Urothelium cell line (cell line): ENCODE results near the gene USP47.

Experiments
- DNase-seq: peaks from one replicate; pipeline ENCODE4 v3.0.0; 2011; ENCODE audit warnings: low spot score, mixed read lengths
- FAIRE-seq: peaks from 2 replicates; lab custom pipeline; 2011; peaks lifted over from hg19 to GRCh38; lab: Jason Lieb, UNC

USP47 gene

GRCh38 chr11:11977206-11977938 lies 135.6 kb downstream of the USP47 start:
- FAIRE-seq: no peak
- peak; percentile 89 for DNase-seq

GRCh38 chr11:11978098-11978637 lies 136.4 kb downstream of the USP47 start:
- no peak for FAIRE-seq
- no peak for DNase-seq

- FAIRE-seq (no peak), DNase-seq (no peak)
These were observed 137.2 kb downstream of the USP47 start for GRCh38 chr11:11978792-11979487.

DNA sequence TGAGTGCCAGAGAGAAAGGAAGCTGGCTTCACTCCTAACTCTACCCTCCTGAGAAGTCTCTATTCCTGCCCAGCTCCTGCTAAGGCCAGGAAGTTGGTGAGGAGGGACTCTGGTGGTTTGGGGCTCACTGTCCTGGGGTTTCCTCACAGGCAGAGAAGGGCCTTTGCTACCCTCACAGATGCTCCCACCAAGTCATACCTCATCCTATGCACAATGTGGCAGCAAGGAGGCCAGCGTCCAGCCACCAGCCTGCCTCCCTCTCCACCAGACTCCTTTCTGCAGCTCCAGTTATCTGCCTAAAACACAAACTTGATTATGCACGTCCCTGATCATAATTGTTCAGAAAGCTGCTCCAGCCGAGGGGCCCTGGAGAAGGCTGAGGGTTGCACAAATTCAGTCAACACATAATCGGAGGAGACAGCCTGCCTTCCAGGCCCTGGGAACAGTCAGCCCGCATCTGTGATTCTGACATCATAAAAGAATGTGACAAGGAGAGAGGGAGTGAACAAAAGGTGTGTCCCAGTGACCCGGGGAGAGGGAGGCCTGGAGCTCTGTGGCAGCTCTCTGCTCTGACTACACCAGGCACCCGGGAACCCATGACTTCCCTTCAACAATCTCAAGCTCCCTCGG lies 137.8 kb downstream of the USP47 start:
- DNase-seq: peak; percentile 66

DNA sequence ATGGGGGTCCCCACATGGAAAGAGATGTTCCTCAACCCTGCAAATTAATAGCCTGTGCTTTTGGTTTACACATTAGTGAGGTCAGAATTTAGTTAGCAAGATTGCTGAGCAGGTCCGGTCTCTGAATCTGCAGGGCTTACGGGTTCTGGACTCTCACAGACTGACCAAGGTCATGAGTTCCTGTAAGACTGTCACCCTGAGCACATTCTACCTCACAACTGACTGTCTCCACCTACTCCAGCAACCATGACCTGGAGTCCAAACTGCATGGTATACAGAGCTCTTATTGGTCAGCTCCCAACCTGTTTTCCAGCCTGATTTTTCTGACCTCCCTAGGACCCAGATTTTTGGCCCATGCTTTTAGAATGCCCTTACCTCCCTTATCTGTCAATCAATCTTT lies 138.4 kb downstream of the USP47 start:
- DNase-seq: no peak
- FAIRE-seq: no peak

More for the DNA sequence above, 137.8 kb downstream of the USP47 start:
- FAIRE-seq: no peak

DNA sequence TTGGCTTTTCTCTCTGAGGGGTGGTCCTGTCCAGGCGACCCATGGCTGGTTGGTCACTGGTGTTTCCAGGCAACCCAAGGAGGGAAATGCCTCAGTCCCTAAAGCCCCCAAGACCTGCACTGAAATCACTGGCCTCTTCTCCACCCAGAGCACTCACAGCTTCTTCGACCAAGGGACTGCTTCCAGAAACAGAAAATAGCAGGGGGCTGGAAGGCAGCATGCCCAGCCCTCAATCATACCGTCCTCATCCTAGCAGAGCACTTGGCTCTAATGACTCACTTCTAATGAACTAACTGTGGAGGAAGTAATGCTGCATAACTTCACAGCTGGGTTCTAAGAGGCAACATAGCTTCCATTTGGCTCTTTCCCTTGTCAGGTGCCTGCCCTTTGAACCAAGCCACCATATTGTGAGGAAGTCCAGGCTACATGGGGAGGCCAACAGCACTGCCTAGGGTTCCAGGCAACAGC lies 139.1 kb downstream of the USP47 start:
- DNase-seq (no peak), FAIRE-seq (no peak)

- FAIRE-seq (no peak), DNase-seq (no peak)
These were observed 139.6 kb downstream of the USP47 start for GRCh38 chr11:11981364-11981763.

DNA sequence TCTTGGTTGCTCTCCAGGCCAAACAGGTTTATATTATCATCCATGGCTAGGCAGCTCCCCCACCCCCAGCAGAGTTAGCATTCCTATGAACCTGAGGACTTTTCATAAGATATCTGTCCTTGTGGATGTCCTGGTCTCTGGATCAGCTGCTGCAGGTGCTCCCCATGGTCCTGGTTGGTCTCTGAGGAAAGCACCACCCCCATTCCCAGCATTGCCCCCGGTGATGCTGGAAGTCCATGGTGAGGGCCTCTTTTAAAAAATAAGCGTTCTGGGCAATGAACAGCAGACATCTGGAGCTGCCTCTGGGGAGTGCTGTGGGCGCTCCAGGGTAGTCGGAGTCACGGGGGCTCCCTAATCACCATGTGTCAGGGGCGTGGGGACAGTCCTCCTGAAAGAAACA lies 140.1 kb downstream of the USP47 start:
- FAIRE-seq: no peak
- DNase-seq: no peak

- DNase-seq (no peak), FAIRE-seq (no peak)
These were observed 140.7 kb downstream of the USP47 start for GRCh38 chr11:11982461-11982860.

DNA sequence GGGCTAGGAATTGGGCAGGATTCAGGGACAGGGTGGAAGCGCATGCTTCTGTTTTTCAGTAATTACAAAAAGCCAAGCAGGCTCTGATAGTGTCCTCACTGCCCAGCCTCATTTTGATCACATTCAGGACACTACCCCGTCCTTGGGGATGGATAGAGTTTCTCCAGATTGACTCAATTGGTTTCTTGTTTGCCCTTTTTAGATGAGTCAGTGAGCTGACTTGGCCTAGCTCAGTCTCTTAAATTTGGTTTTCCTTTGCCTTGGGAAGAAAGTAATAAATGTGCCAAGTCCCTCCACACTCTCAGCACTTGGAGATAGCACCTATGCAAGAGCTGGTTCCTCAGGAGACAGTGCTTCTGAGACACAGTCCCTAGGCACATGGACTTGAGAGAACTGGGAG lies 141.2 kb downstream of the USP47 start:
- DNase-seq: no peak
- FAIRE-seq: no peak

DNA sequence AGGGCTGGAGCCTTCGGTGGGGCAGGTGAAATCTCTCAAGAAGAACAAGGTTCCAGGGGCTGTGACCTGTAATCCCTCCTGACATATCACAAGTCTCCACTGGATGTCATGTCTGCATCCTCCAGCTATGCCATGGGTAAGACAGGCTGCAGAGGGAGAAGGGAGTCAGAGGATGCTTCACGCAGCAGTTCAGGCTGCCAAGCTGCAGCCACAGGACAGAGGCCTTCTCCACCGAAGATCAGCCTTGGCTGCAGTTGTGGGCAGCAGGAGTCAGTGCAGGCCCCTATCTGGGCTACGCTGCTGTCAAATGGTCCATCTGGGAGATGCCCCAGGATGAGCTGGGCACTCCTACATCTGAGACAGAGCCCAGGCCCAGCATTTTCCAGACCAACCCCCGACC lies 141.7 kb downstream of the USP47 start:
- no peak for FAIRE-seq

GRCh38 chr11:11984563-11984962 lies 142.8 kb downstream of the USP47 start:
- FAIRE-seq: no peak
- DNase-seq: no peak

More for the DNA sequence above, 141.7 kb downstream of the USP47 start:
- DNase-seq: no peak

DNA sequence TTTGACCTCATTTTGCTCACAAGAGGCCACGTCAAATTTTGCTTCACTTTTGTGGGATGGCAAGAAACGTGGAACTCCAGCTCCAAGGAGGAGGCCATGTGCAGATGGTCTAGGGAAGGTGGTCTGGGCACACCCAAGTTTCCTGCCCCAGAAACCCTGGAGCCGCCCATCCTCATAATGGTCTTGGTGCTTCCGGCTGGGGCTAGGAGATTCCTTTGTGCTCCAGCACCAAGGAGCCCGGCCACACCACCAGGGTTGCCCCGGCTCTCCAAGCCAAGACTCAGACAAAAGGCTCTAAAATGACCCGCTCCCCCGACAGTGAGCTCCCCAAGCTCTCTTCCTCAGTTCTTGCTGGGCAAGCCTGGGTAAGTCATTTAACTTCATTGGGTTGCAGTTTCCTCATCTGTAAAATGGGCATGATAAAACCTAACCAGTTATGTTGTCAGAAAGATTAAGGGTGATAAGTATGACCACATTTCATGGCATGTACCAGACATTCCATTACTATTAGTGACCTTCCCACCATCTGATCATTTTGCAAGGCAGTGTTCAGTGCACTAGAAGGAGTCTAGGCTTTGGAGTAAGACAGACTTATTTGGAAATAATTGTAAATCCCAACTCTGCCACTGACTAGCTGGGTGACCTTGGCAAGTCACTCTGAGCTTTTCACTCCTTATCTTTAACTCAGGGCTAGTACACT lies 143.4 kb downstream of the USP47 start:
- FAIRE-seq (no peak), DNase-seq (no peak)

DNA sequence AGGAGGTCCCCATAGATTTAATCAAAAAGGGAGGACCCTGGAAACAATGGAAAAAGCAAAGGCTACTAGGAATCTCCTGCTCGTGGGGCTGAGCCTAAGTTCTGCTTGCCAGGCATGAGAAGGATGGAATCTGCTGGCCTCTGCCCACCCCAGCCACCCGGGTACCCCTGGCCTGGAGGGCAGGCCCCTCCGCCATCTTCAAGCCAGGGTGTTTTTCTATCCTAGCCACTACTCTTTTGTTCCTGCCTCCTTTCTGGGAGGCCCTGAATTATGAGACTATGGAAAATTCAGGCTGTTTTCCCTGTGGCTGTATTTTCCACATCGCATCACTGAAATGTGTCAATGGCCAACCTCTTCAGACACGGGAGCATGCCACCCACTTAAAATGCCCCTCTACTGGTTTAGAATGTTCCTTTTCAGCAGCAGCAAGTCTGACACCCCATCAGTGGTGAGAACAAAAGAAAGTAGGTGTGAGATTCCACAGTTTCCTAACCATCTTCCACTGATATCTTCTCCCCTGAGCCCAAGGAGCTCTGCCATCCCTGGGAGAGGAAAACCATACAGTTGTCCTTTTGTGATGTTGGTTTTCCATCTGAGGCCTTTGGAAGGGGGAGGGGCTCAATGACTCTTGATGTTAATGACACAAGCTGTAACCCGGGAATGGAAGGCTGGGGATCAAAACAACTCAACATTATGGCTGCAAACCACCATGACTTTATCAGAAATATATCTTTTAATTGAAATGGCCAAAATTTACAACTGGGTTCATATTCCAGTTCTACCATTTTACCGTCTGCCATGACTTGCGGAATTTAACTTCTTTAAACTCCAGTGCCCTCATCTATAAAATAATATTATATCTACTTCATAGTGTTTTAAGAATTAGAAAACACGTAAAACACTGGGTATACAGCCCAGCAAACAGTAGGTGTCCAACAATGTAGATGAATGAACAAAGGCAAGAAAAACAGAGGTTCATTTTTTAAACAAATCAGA lies 144.5 kb downstream of the USP47 start:
- no peak for FAIRE-seq
- no peak for DNase-seq

DNA sequence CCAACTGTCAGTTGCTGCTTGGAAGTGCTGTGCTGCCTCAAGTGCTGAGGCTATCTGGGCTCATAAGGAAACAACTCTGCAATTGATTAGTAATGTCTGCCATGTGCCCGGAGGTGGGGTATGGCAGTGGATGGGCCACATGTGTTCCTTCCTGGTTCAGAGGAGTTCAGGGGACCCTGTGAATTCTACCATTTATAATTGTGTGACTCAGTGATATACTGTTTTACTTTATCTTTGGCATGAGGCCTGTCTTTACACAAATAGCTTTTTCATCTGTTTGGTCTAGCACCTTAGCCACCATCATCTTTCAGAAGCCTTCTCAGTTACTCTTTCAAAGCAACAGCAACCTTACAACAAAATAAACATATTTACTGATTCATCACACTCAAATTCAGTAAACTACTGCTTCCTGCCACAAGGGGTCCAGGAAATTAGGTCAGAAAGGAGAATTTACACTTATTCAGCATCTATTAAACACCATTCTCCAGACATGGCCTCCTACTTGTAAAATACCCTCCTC lies 145.8 kb downstream of the USP47 start:
- no peak for FAIRE-seq

GRCh38 chr11:11988099-11988651 lies 146.4 kb downstream of the USP47 start:
- FAIRE-seq (no peak), DNase-seq (no peak)

More for the DNA sequence above, 145.8 kb downstream of the USP47 start:
- no peak for DNase-seq

DNA sequence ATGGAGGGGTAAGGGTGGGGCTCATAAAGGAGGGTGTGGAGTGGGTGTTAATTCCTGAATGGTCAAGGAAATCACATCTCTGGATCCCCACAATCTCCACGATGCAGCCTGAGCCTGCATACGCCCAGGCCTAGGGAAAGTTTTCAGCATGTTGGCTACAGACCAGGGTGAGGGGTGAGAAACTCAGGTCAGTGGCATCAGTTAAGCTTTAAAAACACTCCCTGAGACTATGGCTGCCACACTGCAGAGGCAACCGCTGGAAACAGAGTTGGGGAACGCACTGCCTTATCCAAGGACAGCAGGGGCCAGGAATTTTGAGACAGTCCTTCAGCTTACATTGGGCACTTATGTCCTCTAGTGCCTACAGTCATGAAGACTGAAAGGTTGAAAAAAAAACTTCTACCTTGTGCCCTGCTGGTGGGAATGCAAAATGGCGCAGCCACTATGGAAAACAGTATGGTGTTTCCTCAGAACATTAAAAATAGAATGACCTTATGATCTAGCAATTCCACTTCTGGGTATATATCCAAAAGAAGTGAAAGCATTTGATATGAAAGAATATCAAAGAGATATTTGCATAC lies 147.0 kb downstream of the USP47 start:
- DNase-seq (no peak), FAIRE-seq (no peak)

GRCh38 chr11:11989774-11990744 lies 148.3 kb downstream of the USP47 start:
- FAIRE-seq (no peak), DNase-seq (no peak)
